SK-N-SH (cell line): ENCODE results near the gene TAB2. TPM values are rescaled to one million over a fixed set of nuclear protein-coding genes. Genes with fewer than 3 reads are reported as not detected.

Experiments used
- CTCF ChIA-PET: fragments of 300-600, 350-600 bp; formaldehyde crosslinking; extraction: SDS; loops from one replicate; lab custom pipeline; 2021; lab: Yijun Ruan, JAX
- POLR2A ChIA-PET: fragments of 350-600 bp; sonication (Branson Sonifier 250); formaldehyde crosslinking; extraction: SDS; loops from one replicate; lab custom pipeline; 2020; ENCODE audit warnings: antibody characterized with exemption, inconsistent platforms; lab: Yijun Ruan, JAX
- DNase-seq: peaks from one replicate; pipeline ENCODE4 v3.0.0; 2012
- H2AFZ ChIP-seq: fragments of 200-600 bp; sonication (generic); 2 replicates; pipeline ENCODE4 v1.8.1; 2016; ENCODE audit warnings: antibody characterized with exemption, mild to moderate bottlenecking, low read depth
- H3F3A ChIP-seq: fragments of 200-600 bp; sonication (generic); replicated peaks from 2 replicates; pipeline ENCODE3; 2016; ENCODE audit warnings: antibody characterized with exemption, mild to moderate bottlenecking; ENCODE audit not compliant: insufficient read depth
- H3K27ac ChIP-seq, 2 experiments: fragments of 200-500 bp in 1 of 2; fragments of 200-600 bp in 1 of 2; sonication (Bioruptor generic) in 1 of 2; sonication (generic), shearing (Covaris generic) in 1 of 2; 2 replicates each; pipeline versions ENCODE4 v1.5.1 to v1.6.1; 2014 to 2016; ENCODE audit warnings: low read depth in 2 of 2, inconsistent platforms in 1 of 2, low read length in 1 of 2, mild to moderate bottlenecking in 1 of 2, mixed read lengths in 1 of 2
- H3K27me3 ChIP-seq: fragments of 200-600 bp; sonication (generic), shearing (Covaris generic); 2 replicates; pipeline ENCODE4 v1.6.1; 2016; ENCODE audit warnings: mixed run types; ENCODE audit not compliant: insufficient read depth
- H3K36me3 ChIP-seq, 2 experiments: fragments of 200-500 bp in 1 of 2; fragments of 200-600 bp in 1 of 2; sonication (Bioruptor generic) in 1 of 2; sonication (generic) in 1 of 2; replicated peaks in 1 of 2; 2 replicates each; pipeline versions ENCODE3 to v1.5.1; 2014 to 2016; ENCODE audit warnings: low read length in 1 of 2, mild to moderate bottlenecking in 1 of 2; ENCODE audit not compliant: insufficient read depth in 2 of 2, control insufficient read depth in 1 of 2
- H3K4me1 ChIP-seq, 2 experiments: fragments of 200-500 bp in 1 of 2; fragments of 200-600 bp in 1 of 2; sonication (Bioruptor generic) in 1 of 2; sonication (generic), shearing (Covaris generic) in 1 of 2; 2 replicates each; pipeline versions ENCODE4 v1.5.1 to v1.6.1; 2014 to 2016; ENCODE audit warnings: low read depth in 1 of 2, low read length in 1 of 2, mixed run types in 1 of 2; ENCODE audit not compliant: insufficient read depth in 2 of 2, control insufficient read depth in 1 of 2
- H3K4me2 ChIP-seq: fragments of 200-600 bp; sonication (generic), shearing (Covaris generic); 2 replicates; pipeline ENCODE4 v1.6.1; 2017; ENCODE audit warnings: mixed run types
- H3K4me3 ChIP-seq, 2 experiments: fragments of 200-500 bp in 1 of 2; fragments of 200-600 bp in 1 of 2; sonication (Bioruptor generic) in 1 of 2; sonication (generic), shearing (Covaris generic) in 1 of 2; 2 replicates each; pipeline versions ENCODE4 v1.5.1 to v1.8.1; 2014 to 2016; ENCODE audit warnings: low read depth in 2 of 2, inconsistent platforms in 1 of 2, low read length in 1 of 2, mild to moderate bottlenecking in 1 of 2, mixed read lengths in 1 of 2, moderate library complexity in 1 of 2
- H3K79me2 ChIP-seq: fragments of 200-600 bp; sonication (generic); 2 replicates; pipeline ENCODE4 v1.8.1; 2017; ENCODE audit warnings: mild to moderate bottlenecking; ENCODE audit not compliant: insufficient read depth
- H3K9ac ChIP-seq: fragments of 200-600 bp; sonication (generic); 2 replicates; pipeline ENCODE4 v1.6.1; 2017; ENCODE audit warnings: mixed run types
- H3K9me2 ChIP-seq: fragments of 200-600 bp; sonication (generic); 2 replicates; pipeline ENCODE4 v1.6.1; 2017; ENCODE audit warnings: mixed run types
- H3K9me3 ChIP-seq: fragments of 200-600 bp; sonication (generic); 2 replicates; pipeline ENCODE4 v1.6.1; 2017; ENCODE audit warnings: mixed run types, mild to moderate bottlenecking, moderate library complexity
- H4K20me1 ChIP-seq: fragments of 200-600 bp; sonication (generic); 2 replicates; pipeline ENCODE4 v1.6.1; 2017; ENCODE audit warnings: mild to moderate bottlenecking, mixed run types; ENCODE audit not compliant: insufficient read depth
- EP300 ChIP-seq, 2 experiments: IDR thresholded peaks; 2 replicates each; pipeline versions ENCODE4 v1.4.0 to v1.6.1; 2012; ENCODE audit warnings: borderline replicate concordance in 1 of 2, low read depth in 1 of 2, low read length in 1 of 2
- FOXM1 ChIP-seq: IDR thresholded peaks from 2 replicates; pipeline ENCODE4 v1.4.0; 2012; ENCODE audit warnings: low read depth, mild to moderate bottlenecking
- MEF2A ChIP-seq: IDR thresholded peaks from 2 replicates; pipeline ENCODE4 v1.4.0; 2012; ENCODE audit warnings: low read depth, borderline replicate concordance
- NFIC ChIP-seq: IDR thresholded peaks from 2 replicates; pipeline ENCODE4 v1.4.0; 2012; ENCODE audit warnings: borderline replicate concordance
- RAD21 ChIP-seq: IDR thresholded peaks from 2 replicates; pipeline ENCODE4 v1.6.1; 2012; ENCODE audit warnings: mild to moderate bottlenecking, low read length
- RCOR1 ChIP-seq: fragments of 150-350 bp; IDR thresholded peaks from 2 replicates; pipeline ENCODE4 v1.6.1; 2017; ENCODE audit warnings: antibody characterized with exemption, low read length
- SMC3 ChIP-seq: IDR thresholded peaks from 2 replicates; pipeline ENCODE4 v1.6.1; 2012; ENCODE audit warnings: low read depth, low read length, improper control_type of control experiment
- TCF12 ChIP-seq: IDR thresholded peaks from 2 replicates; pipeline ENCODE4 v1.4.0; 2012
- TEAD4 ChIP-seq: IDR thresholded peaks from 2 replicates; pipeline ENCODE4 v1.4.0; 2012; ENCODE audit warnings: mild to moderate bottlenecking, borderline replicate concordance; ENCODE audit not compliant: insufficient read depth
- YY1 ChIP-seq: IDR thresholded peaks from 2 replicates; pipeline ENCODE4 v1.4.0; 2012; ENCODE audit warnings: low read depth, mild to moderate bottlenecking
- ZBTB33 ChIP-seq: IDR thresholded peaks from 2 replicates; pipeline ENCODE4 v1.4.0; 2012; ENCODE audit warnings: low read depth, borderline replicate concordance
- WGBS: methylation state at CpG from one replicate; pipeline ENCODE4 v1.1.6; 2017; ENCODE audit warnings: low lambda C conversion rate; 5-methylcytosine and 5-hydroxymethylcytosine counted together
- polyA plus RNA-seq, 3 experiments: library from polyadenylated mRNA; depleted of rRNA; stranded (reverse); fragments of >200 nt; gene quantifications; 2 replicates each; pipeline ENCODE4 v1.2.3, GENCODE V29; 2012
- TF ChIP-seq, protein P1 (sequence below): IDR thresholded peaks from 2 replicates; pipeline ENCODE4; 2012

Gene TAB2
- polyA plus RNA-seq, 1 of the 3 experiments (the other 2 are of a cell fraction) = 24.4 TPM

DNA sequence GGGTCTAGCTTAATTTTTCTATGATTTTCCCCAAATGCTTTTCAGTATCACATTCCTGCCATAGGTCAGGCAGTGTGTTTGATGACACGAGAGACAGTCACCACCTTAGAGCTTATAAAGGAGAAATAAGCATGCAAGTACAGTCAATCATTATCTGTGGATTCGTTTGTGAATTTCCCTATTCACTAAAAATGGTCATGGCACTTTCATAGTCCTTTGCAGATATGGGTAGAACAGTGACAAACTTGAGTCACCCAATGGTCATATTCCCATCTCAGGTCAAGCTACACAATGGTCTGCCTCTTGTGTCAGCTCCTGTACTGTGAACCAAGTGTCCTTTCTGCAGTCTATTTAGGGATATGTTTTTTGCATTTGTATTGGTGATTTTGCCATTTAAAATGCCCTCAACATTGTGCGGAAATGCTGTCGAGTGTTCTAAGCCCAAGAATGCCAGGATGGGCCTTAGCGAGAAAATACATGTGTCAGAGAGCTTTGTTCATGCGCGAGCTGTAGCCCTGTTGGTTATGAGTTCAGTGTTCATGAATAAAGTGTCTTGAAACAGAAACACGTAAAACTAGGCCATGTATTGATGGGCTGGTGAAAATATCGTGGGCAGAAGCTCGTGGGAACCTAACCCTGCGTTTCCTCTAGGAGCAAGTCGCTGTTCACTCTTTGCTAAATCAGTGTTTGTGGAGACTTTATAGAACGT is 102.3 kb downstream of the TAB2 start (continued):
- TF ChIP-seq ZBTB33 = no peak
- TF ChIP-seq, all 33 proteins: peak for 0

- Histone ChIP-seq H3K27ac (no peak overlapping the region), H3K9me3 (no peaks in the 10 kb centered on the region), H3K4me2 (no peak overlapping the region), H3F3A (no peaks in the 10 kb centered on the region), H4K20me1 (no peaks in the 10 kb centered on the region), H2AFZ (no peak overlapping the region), H3K9ac (no peak overlapping the region), H3K36me3 (no peaks in the 10 kb centered on the region), H3K4me1 (no peaks in the 10 kb centered on the region), H3K4me3 (no peak overlapping the region), H3K9me2 (no peaks in the 10 kb centered on the region), H3K27me3 (no peaks in the 10 kb centered on the region), H3K79me2 (no peaks in the 10 kb centered on the region)
- WGBS = 63% methylated on average over 5 of the region's 5 CpGs
- POLR2A ChIA-PET = no interaction called here
- CTCF ChIA-PET = interaction anchor here (0.8 to 6.1 kb wide), 4 partner anchors 8 to 392 kb away, joined by 3 to 41 read pairs (median 4); no protein-coding TSS in a partner anchor
- TF ChIP-seq MEF2A (no peak), NFIC (no peak), SMC3 (no peak), RCOR1 (no peak), FOXM1 (no peak), RAD21 (no peak), ZBTB33 (no peak), TEAD4 (no peak), TCF12 (no peak), EP300 (IDR thresholded peaks at IDR 0.05; ENCODE audit: borderline replicate concordance in 1 of 2, low read depth in 1 of 2, low read length in 1 of 2) (no peak), YY1 (no peak)
- TF ChIP-seq, protein P1, sequence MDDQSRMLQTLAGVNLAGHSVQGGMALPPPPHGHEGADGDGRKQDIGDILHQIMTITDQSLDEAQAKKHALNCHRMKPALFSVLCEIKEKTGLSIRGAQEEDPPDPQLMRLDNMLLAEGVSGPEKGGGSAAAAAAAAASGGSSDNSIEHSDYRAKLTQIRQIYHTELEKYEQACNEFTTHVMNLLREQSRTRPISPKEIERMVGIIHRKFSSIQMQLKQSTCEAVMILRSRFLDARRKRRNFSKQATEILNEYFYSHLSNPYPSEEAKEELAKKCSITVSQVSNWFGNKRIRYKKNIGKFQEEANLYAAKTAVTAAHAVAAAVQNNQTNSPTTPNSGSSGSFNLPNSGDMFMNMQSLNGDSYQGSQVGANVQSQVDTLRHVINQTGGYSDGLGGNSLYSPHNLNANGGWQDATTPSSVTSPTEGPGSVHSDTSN = no peak
- DNase-seq = no peak
Measured at GRCh38 chr6:149421132-149421531, 103.6 kb downstream of the TAB2 start.
